ENCODE results near the gene RECQL. TPM values are rescaled to one million over a fixed set of nuclear protein-coding genes. Genes with fewer than 3 reads are reported as not detected.

Gene RECQL
- total and polyA plus RNA-seq, 2 donors, result 31.1 to 63.9 TPM

- Histone ChIP-seq H3K9me3 (ENCODE audit: control insufficient read depth in 2 of 2, insufficient read depth in 1 of 2, low read length in 1 of 2) (no peaks in the 10 kb centered on the region), H3K4me1 (ENCODE audit: control insufficient read depth in 2 of 2, insufficient read depth in 2 of 2, low read length in 2 of 2) (no peaks in the 10 kb centered on the region), H3K27me3 (ENCODE audit: control insufficient read depth in 2 of 2, insufficient read depth in 1 of 2, low read length in 1 of 2) (no peaks in the 10 kb centered on the region), H3K36me3 (ENCODE audit: control insufficient read depth in 2 of 2, insufficient read depth in 2 of 2, low read length in 1 of 2) (peaks cover 11 to 39% of the 10 kb centered on the region in 2 donors), H3K27ac (ENCODE audit: low read depth in 1 of 2, low read length in 1 of 2) (no peak overlapping the region), H3K4me3 (ENCODE audit: low read length in 2 of 2) (no peak overlapping the region)
- 98% methylated on average over 4 of the region's 4 CpGs for WGBS
- DNase-seq (ENCODE audit: low read depth in 6 of 9, low spot score in 9 of 9), result no peak
Observed at GRCh38 chr12:21453312-21453852, 48.1 kb downstream of the RECQL start.

GRCh38 chr12:21451529-21451928, 49.9 kb downstream of the RECQL start:
- Histone ChIP-seq H3K4me3 (ENCODE audit: low read length in 2 of 2) (no peak overlapping the region), H3K9me3 (ENCODE audit: control insufficient read depth in 2 of 2, insufficient read depth in 1 of 2, low read length in 1 of 2) (no peaks in the 10 kb centered on the region), H3K36me3 (ENCODE audit: control insufficient read depth in 2 of 2, insufficient read depth in 2 of 2, low read length in 1 of 2) (peaks cover 2 to 31% of the 10 kb centered on the region in 2 donors), H3K27me3 (ENCODE audit: control insufficient read depth in 2 of 2, insufficient read depth in 1 of 2, low read length in 1 of 2) (no peaks in the 10 kb centered on the region), H3K4me1 (ENCODE audit: control insufficient read depth in 2 of 2, insufficient read depth in 2 of 2, low read length in 2 of 2) (no peaks in the 10 kb centered on the region), H3K27ac (ENCODE audit: low read depth in 1 of 2, low read length in 1 of 2) (no peak overlapping the region)
- WGBS, result 42% methylated on average over 1 of the region's 1 CpG
- DNase-seq (ENCODE audit: low read depth in 6 of 9, low spot score in 9 of 9), result no peak

- H3K4me3 ChIP-seq (ENCODE audit: low read length in 2 of 2), result no peak overlapping the region
- H3K36me3 ChIP-seq (ENCODE audit: control insufficient read depth in 2 of 2, insufficient read depth in 2 of 2, low read length in 1 of 2), result peaks cover 16 to 30% of the 10 kb centered on the region in 2 donors
- H3K27me3 ChIP-seq (ENCODE audit: control insufficient read depth in 2 of 2, insufficient read depth in 1 of 2, low read length in 1 of 2), result no peaks in the 10 kb centered on the region
- H3K27ac ChIP-seq (ENCODE audit: low read depth in 1 of 2, low read length in 1 of 2), result no peak overlapping the region
- peaks cover 0 to under 1% of the 10 kb centered on the region in 2 donors for H3K4me1 ChIP-seq (ENCODE audit: control insufficient read depth in 2 of 2, insufficient read depth in 2 of 2, low read length in 2 of 2)
- DNase-seq (ENCODE audit: low read depth in 6 of 9, low spot score in 9 of 9), result no peak
- no peaks in the 10 kb centered on the region for H3K9me3 ChIP-seq (ENCODE audit: control insufficient read depth in 2 of 2, insufficient read depth in 1 of 2, low read length in 1 of 2)
Observed at GRCh38 chr12:21444193-21445146, 57.0 kb downstream of the RECQL start.

GRCh38 chr12:21439347-21439746, 62.1 kb downstream of the RECQL start:
- H3K4me3 ChIP-seq (ENCODE audit: low read length in 2 of 2), result no peak overlapping the region
- no peaks in the 10 kb centered on the region for H3K9me3 ChIP-seq (ENCODE audit: control insufficient read depth in 2 of 2, insufficient read depth in 1 of 2, low read length in 1 of 2)
- H3K27ac ChIP-seq (ENCODE audit: low read depth in 1 of 2, low read length in 1 of 2), result no peak overlapping the region
- H3K27me3 ChIP-seq (ENCODE audit: control insufficient read depth in 2 of 2, insufficient read depth in 1 of 2, low read length in 1 of 2), result peaks cover 3 to 7% of the 10 kb centered on the region in 2 donors
- no peak for DNase-seq (ENCODE audit: low read depth in 6 of 9, low spot score in 9 of 9)
- WGBS, result over 99% methylated on average over 3 of the region's 3 CpGs
- peaks cover 11 to 13% of the 10 kb centered on the region in 2 donors for H3K36me3 ChIP-seq (ENCODE audit: control insufficient read depth in 2 of 2, insufficient read depth in 2 of 2, low read length in 1 of 2)
- peaks cover 3 to 8% of the 10 kb centered on the region in 2 donors for H3K4me1 ChIP-seq (ENCODE audit: control insufficient read depth in 2 of 2, insufficient read depth in 2 of 2, low read length in 2 of 2)

GRCh38 chr12:21438643-21439042, 62.8 kb downstream of the RECQL start:
- Histone ChIP-seq H3K9me3 (ENCODE audit: control insufficient read depth in 2 of 2, insufficient read depth in 1 of 2, low read length in 1 of 2) (no peaks in the 10 kb centered on the region), H3K27me3 (ENCODE audit: control insufficient read depth in 2 of 2, insufficient read depth in 1 of 2, low read length in 1 of 2) (peaks cover 3 to 7% of the 10 kb centered on the region in 2 donors), H3K4me1 (ENCODE audit: control insufficient read depth in 2 of 2, insufficient read depth in 2 of 2, low read length in 2 of 2) (peaks cover 3 to 8% of the 10 kb centered on the region in 2 donors), H3K27ac (ENCODE audit: low read depth in 1 of 2, low read length in 1 of 2) (no peak overlapping the region), H3K4me3 (ENCODE audit: low read length in 2 of 2) (peak overlapping the region in 1 of 2 donors; percentile 67), H3K36me3 (ENCODE audit: control insufficient read depth in 2 of 2, insufficient read depth in 2 of 2, low read length in 1 of 2) (peaks cover 11 to 13% of the 10 kb centered on the region in 2 donors)
- no peak for DNase-seq (ENCODE audit: low read depth in 6 of 9, low spot score in 9 of 9)
- WGBS, result 98% methylated on average over 5 of the region's 5 CpGs

GRCh38 chr12:21434699-21435098, 66.7 kb downstream of the RECQL start:
- Histone ChIP-seq H3K4me3 (ENCODE audit: low read length in 2 of 2) (no peak overlapping the region), H3K36me3 (ENCODE audit: control insufficient read depth in 2 of 2, insufficient read depth in 2 of 2, low read length in 1 of 2) (no peaks in the 10 kb centered on the region), H3K9me3 (ENCODE audit: control insufficient read depth in 2 of 2, insufficient read depth in 1 of 2, low read length in 1 of 2) (no peaks in the 10 kb centered on the region), H3K27ac (ENCODE audit: low read depth in 1 of 2, low read length in 1 of 2) (no peak overlapping the region), H3K4me1 (ENCODE audit: control insufficient read depth in 2 of 2, insufficient read depth in 2 of 2, low read length in 2 of 2) (peaks cover 3 to 8% of the 10 kb centered on the region in 2 donors), H3K27me3 (ENCODE audit: control insufficient read depth in 2 of 2, insufficient read depth in 1 of 2, low read length in 1 of 2) (peaks cover 3 to 7% of the 10 kb centered on the region in 2 donors)
- WGBS, result 83% methylated on average over 2 of the region's 2 CpGs
- DNase-seq (ENCODE audit: low read depth in 6 of 9, low spot score in 9 of 9), result no peak

GRCh38 chr12:21433525-21433924, 67.9 kb downstream of the RECQL start:
- no peak for DNase-seq (ENCODE audit: low read depth in 6 of 9, low spot score in 9 of 9)
- Histone ChIP-seq H3K4me1 (ENCODE audit: control insufficient read depth in 2 of 2, insufficient read depth in 2 of 2, low read length in 2 of 2) (peaks cover under 1 to 3% of the 10 kb centered on the region in 2 donors), H3K36me3 (ENCODE audit: control insufficient read depth in 2 of 2, insufficient read depth in 2 of 2, low read length in 1 of 2) (no peaks in the 10 kb centered on the region), H3K9me3 (ENCODE audit: control insufficient read depth in 2 of 2, insufficient read depth in 1 of 2, low read length in 1 of 2) (no peaks in the 10 kb centered on the region), H3K27ac (ENCODE audit: low read depth in 1 of 2, low read length in 1 of 2) (no peak overlapping the region), H3K27me3 (ENCODE audit: control insufficient read depth in 2 of 2, insufficient read depth in 1 of 2, low read length in 1 of 2) (peaks cover 3 to 7% of the 10 kb centered on the region in 2 donors), H3K4me3 (ENCODE audit: low read length in 2 of 2) (no peak overlapping the region)
- 70% methylated on average over 2 of the region's 2 CpGs for WGBS

- Histone ChIP-seq H3K9me3 (ENCODE audit: control insufficient read depth in 2 of 2, insufficient read depth in 1 of 2, low read length in 1 of 2) (no peaks in the 10 kb centered on the region), H3K4me1 (ENCODE audit: control insufficient read depth in 2 of 2, insufficient read depth in 2 of 2, low read length in 2 of 2) (no peaks in the 10 kb centered on the region), H3K4me3 (ENCODE audit: low read length in 2 of 2) (no peak overlapping the region), H3K36me3 (ENCODE audit: control insufficient read depth in 2 of 2, insufficient read depth in 2 of 2, low read length in 1 of 2) (no peaks in the 10 kb centered on the region), H3K27me3 (ENCODE audit: control insufficient read depth in 2 of 2, insufficient read depth in 1 of 2, low read length in 1 of 2) (peaks cover 0 to 4% of the 10 kb centered on the region in 2 donors), H3K27ac (ENCODE audit: low read depth in 1 of 2, low read length in 1 of 2) (no peak overlapping the region)
- WGBS, result 83% methylated on average over 4 of the region's 4 CpGs
- DNase-seq (ENCODE audit: low read depth in 6 of 9, low spot score in 9 of 9), result no peak
Observed at GRCh38 chr12:21429994-21430393, 71.4 kb downstream of the RECQL start.

- H3K4me1 ChIP-seq (ENCODE audit: control insufficient read depth in 2 of 2, insufficient read depth in 2 of 2, low read length in 2 of 2), result no peaks in the 10 kb centered on the region
- no peak overlapping the region for H3K4me3 ChIP-seq (ENCODE audit: low read length in 2 of 2)
- no peaks in the 10 kb centered on the region for H3K36me3 ChIP-seq (ENCODE audit: control insufficient read depth in 2 of 2, insufficient read depth in 2 of 2, low read length in 1 of 2)
- WGBS, result 95% methylated on average over 4 of the region's 4 CpGs
- H3K27me3 ChIP-seq (ENCODE audit: control insufficient read depth in 2 of 2, insufficient read depth in 1 of 2, low read length in 1 of 2), result no peaks in the 10 kb centered on the region
- no peak for DNase-seq (ENCODE audit: low read depth in 6 of 9, low spot score in 9 of 9)
- no peaks in the 10 kb centered on the region for H3K9me3 ChIP-seq (ENCODE audit: control insufficient read depth in 2 of 2, insufficient read depth in 1 of 2, low read length in 1 of 2)
- no peak overlapping the region for H3K27ac ChIP-seq (ENCODE audit: low read depth in 1 of 2, low read length in 1 of 2)
Observed at GRCh38 chr12:21428241-21428640, 73.2 kb downstream of the RECQL start.
